ENCODE measurements around the gene SIPA1L3. TPM values are rescaled to one million over a fixed set of nuclear protein-coding genes. Genes with fewer than 3 reads are reported as not detected.
"Not testable (repeated sequence)": the region's sequence is repeated elsewhere in the genome, so short reads cannot be mapped to it uniquely, and the experiment has no call there.

The SIPA1L3 gene
- total and polyA plus RNA-seq, 8 donors = 19.7 to 44.8 (median 25.8) TPM

DNA sequence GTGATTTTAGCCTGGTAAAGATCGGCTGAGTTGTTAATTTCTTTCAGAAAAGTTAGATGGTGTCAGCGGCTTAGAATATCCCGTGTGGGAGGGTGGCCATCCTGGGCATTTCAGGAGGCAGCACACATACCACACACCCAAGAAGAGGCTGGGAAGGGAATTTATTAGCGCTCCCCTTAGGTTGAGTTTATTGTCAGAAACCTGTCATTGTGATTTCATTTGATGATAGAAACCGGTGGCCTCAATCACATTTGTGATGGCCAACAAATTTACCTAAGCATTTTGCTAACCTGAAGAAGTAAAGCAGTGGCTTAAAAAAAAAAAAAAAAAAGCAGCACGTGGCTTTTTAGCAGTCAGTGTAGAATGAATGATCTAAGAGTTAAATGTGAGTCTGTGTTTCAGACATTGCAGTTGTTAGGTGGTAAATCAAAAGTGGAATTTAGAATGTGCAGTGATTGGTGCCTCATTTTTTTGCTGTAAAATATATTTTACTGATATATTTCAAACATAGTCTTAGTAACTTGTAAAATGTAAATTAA, 2.7 kb downstream of the SIPA1L3 start:
- Histone ChIP-seq H3K27me3 (no peaks in the 10 kb centered on the region), H3K4me1 (peaks cover 0 to 3% (median 0%) of the 10 kb centered on the region in 3 donors), H3K4me3 (no peak overlapping the region), H3K36me3 (no peaks in the 10 kb centered on the region), H3K9me3 (no peaks in the 10 kb centered on the region), H3K27ac (no peak overlapping the region)
- DNase-seq (no peak), FAIRE-seq (no peak), ATAC-seq (no peak)
- intact Hi-C loops (cut with DNase I) = loop anchor here in 2 of 3 donors (5.0 to 10.0 kb wide), 2 partner anchors 185 to 188 kb away; no protein-coding TSS in a partner anchor
- TF ChIP-seq, protein P1, sequence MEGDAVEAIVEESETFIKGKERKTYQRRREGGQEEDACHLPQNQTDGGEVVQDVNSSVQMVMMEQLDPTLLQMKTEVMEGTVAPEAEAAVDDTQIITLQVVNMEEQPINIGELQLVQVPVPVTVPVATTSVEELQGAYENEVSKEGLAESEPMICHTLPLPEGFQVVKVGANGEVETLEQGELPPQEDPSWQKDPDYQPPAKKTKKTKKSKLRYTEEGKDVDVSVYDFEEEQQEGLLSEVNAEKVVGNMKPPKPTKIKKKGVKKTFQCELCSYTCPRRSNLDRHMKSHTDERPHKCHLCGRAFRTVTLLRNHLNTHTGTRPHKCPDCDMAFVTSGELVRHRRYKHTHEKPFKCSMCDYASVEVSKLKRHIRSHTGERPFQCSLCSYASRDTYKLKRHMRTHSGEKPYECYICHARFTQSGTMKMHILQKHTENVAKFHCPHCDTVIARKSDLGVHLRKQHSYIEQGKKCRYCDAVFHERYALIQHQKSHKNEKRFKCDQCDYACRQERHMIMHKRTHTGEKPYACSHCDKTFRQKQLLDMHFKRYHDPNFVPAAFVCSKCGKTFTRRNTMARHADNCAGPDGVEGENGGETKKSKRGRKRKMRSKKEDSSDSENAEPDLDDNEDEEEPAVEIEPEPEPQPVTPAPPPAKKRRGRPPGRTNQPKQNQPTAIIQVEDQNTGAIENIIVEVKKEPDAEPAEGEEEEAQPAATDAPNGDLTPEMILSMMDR (IDR thresholded peaks at IDR 0.05) = no peak
- WGBS, 2 donors = 61 to 70% methylated on average over 6 of the region's 6 CpGs

DNA sequence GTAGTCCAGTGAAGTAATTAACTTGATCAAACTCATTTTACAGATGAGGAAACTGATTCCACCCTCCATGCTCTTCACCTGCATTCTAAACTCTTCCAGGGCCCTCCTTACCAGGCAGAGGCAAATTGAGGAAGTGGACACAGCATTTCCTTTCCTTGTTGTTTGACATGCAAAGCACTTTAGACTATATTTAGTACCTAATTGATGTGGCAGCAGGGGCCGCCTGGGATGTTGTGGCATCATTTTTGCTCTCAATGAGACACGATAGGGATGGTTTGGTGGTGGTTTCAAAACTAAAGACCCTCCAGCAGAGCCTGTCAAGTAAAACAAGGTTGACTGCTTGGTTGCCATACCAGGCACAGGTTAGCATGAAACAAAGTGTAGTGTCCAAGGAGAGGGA, 7.9 kb downstream of the SIPA1L3 start:
- Histone ChIP-seq H3K27me3 (no peaks in the 10 kb centered on the region), H3K4me3 (no peak overlapping the region), H3K4me1 (no peaks in the 10 kb centered on the region), H3K36me3 (no peaks in the 10 kb centered on the region), H3K27ac (no peak overlapping the region), H3K9me3 (no peaks in the 10 kb centered on the region)
- DNase-seq (no peak), ATAC-seq (peak in 1 of 4 donors; percentile 40), FAIRE-seq (no peak)
- TF ChIP-seq, protein P1 (IDR thresholded peaks at IDR 0.05) = no peak
- WGBS, 2 donors = 75 to 88% methylated on average over 2 of the region's 2 CpGs
- intact Hi-C loops (cut with DNase I) = no loop called here

DNA sequence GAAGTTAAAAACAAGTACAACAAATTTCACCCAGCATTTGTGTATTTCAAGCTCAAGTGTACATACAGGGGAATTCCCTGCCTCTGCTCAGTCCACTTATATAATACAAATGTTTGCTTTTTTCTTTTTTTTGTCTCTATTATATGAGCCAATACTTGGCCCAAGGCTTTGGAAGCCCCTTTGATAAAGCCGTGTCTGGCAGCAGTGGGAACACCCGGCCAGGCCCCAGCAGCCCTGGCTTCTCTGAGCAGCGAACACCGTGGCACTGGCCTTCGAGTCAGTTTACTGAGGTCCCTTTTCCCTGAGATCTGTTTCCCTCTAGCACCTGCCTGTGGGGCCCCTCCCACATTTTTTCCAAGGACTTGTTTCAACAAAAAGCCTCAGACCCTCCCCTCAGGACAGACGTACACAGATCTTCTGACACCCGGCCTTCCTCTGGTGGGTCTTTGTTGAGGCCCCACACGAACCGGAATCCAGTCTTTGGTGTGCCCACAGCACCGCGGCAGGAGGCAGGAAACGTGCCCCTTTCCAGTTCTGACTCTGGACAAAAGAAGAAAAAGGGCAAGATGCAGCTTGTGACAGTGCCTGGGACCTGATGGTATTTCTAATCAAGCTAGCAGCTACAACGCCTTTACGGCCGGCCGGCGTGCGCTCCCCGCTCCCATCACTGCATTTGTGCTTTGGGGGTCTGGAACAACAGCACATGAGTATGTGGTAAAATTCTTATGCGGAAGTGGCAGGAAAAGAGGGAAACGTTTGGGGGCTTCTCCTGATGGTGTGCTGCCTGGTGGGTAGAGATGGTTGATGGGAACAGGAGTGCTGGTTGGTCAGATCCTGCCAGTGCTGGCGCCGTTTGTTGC, 13.8 kb downstream of the SIPA1L3 start:
- Histone ChIP-seq H3K36me3 (no peaks in the 10 kb centered on the region), H3K27me3 (no peaks in the 10 kb centered on the region), H3K4me3 (no peak overlapping the region), H3K9me3 (no peaks in the 10 kb centered on the region), H3K4me1 (no peaks in the 10 kb centered on the region), H3K27ac (no peak overlapping the region)
- TF ChIP-seq, protein P1 (IDR thresholded peaks at IDR 0.05) = no peak
- DNase-seq (peak in 1 of 6 donors; percentile 35), FAIRE-seq (no peak), ATAC-seq (peak in 3 of 4 donors; percentile 72 to 92 (median 73))
- intact Hi-C loops (cut with DNase I) = no loop called here
- WGBS, 2 donors = 59 to 68% methylated on average over 23 of the region's 23 CpGs

DNA sequence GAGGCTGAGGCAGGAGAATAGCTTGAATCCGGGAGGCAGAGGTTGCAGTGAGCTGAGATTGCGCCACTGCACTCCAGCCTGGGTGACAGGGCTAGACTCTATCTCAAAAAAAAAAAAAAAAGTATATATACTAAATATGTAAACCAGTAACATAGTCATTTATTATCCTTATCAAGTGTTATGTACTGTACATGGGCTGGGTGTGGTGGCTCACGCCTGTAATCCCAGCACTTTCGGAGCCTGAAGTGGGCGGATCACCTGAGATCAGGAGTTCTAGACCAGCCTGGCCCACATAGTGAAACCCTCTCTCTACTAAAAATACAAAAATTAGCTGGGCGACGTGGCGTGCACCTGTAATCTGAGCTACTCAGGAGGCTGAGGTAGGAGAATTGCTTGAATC, 17.6 kb downstream of the SIPA1L3 start:
- H3K27me3 ChIP-seq; H3K27ac ChIP-seq; H3K36me3 ChIP-seq; intact Hi-C loops (cut with DNase I); H3K4me3 ChIP-seq; H3K4me1 ChIP-seq; FAIRE-seq; H3K9me3 ChIP-seq; DNase-seq: not testable (repeated sequence)
- WGBS, 2 donors = 93 to 95% methylated on average over 8 of the region's 8 CpGs
- peak in 1 of 4 donors; percentile 8 for ATAC-seq

DNA sequence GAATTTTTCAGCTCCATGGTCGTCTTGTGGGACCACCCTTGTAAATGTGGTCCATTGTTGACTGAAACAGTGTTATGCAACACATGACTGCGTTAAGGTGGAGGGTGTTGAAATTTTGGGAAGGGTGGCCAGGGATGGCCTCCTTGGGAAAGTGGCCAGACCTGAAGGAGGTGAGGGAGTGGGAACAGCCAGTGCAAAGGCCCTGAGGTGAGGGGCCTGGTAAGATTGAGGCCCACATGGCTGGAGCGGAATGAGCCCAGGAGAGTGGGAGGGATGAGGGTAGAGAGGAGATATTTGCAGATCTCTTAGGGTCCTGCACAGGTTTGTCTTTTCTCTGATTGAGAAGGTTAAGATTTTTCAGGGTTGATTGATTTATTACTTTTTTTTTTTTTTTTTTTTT, 18.2 kb downstream of the SIPA1L3 start:
- TF ChIP-seq, protein P1 (IDR thresholded peaks at IDR 0.05) = no peak
- 88 to 93% methylated on average over 3 of the region's 3 CpGs for WGBS, 2 donors
- no peaks in the 10 kb centered on the region for H3K27me3 ChIP-seq
- DNase-seq = no peak
- no peak for FAIRE-seq
- H3K36me3 ChIP-seq = no peaks in the 10 kb centered on the region
- no peak overlapping the region for H3K4me3 ChIP-seq
- ATAC-seq = no peak
- H3K4me1 ChIP-seq = no peaks in the 10 kb centered on the region
- no peaks in the 10 kb centered on the region for H3K9me3 ChIP-seq
- no peak overlapping the region for H3K27ac ChIP-seq
- intact Hi-C loops (cut with DNase I) = no loop called here

Measured in pancreas (tissue), 10 donors.